ENCODE data around the gene NCOR1. TPM values are rescaled to one million over a fixed set of nuclear protein-coding genes. Genes with fewer than 3 reads are reported as not detected.
A peak's percentile ranks its signal among the peaks of the same experiment; 100 is the strongest.

The NCOR1 gene
- polyA plus RNA-seq, 1 experiment: 127 TPM

GRCh38 chr17:16091773-16092172, 123.6 kb downstream of the NCOR1 start:
- POLR2A ChIA-PET: no interaction called here
- Histone ChIP-seq H3K4me3 (ENCODE audit: low read depth, low read length) (no peak overlapping the region), H3K9me3 (ENCODE audit: control insufficient read depth, insufficient read depth, low read length) (no peaks in the 10 kb centered on the region; the same call in 1 of the 2 replicates), H3K27ac (ENCODE audit: low read depth, low read length) (no peak overlapping the region), H3K27me3 (ENCODE audit: control insufficient read depth, insufficient read depth, low read length) (no peaks in the 10 kb centered on the region)
- DNase-seq (ENCODE audit: low read depth, low spot score): no peak
- TF ChIP-seq CTCF (IDR thresholded peaks at IDR 0.05; ENCODE audit: low read depth, low read length): no peak
- CTCF ChIA-PET: no interaction called here

- no peak overlapping the region for H3K27ac ChIP-seq (ENCODE audit: low read depth, low read length)
- H3K9me3 ChIP-seq (ENCODE audit: control insufficient read depth, insufficient read depth, low read length): no peaks in the 10 kb centered on the region
- no peak for DNase-seq (ENCODE audit: low read depth, low spot score)
- POLR2A ChIA-PET: no interaction called here
- CTCF ChIA-PET: no interaction called here
- no peak for TF ChIP-seq CTCF (IDR thresholded peaks at IDR 0.05; ENCODE audit: low read depth, low read length)
- H3K27me3 ChIP-seq (ENCODE audit: control insufficient read depth, insufficient read depth, low read length): no peaks in the 10 kb centered on the region
- H3K4me3 ChIP-seq (ENCODE audit: low read depth, low read length): no peak overlapping the region
These were observed 128.4 kb downstream of the NCOR1 start for GRCh38 chr17:16086957-16087356.

- peak; percentile 55 for DNase-seq (ENCODE audit: low read depth, low spot score)
- H3K27me3 ChIP-seq (ENCODE audit: control insufficient read depth, insufficient read depth, low read length): no peaks in the 10 kb centered on the region
- no peaks in the 10 kb centered on the region for H3K9me3 ChIP-seq (ENCODE audit: control insufficient read depth, insufficient read depth, low read length)
- H3K4me3 ChIP-seq (ENCODE audit: low read depth, low read length): no peak overlapping the region
- TF ChIP-seq CTCF (IDR thresholded peaks at IDR 0.05; ENCODE audit: low read depth, low read length): no peak
- CTCF ChIA-PET: no interaction called here
- peak overlapping the region; percentile 49 for H3K27ac ChIP-seq (ENCODE audit: low read depth, low read length)
- POLR2A ChIA-PET: no interaction called here
These were observed 130.2 kb downstream of the NCOR1 start for GRCh38 chr17:16085066-16085699.

GRCh38 chr17:16083223-16083622, 132.1 kb downstream of the NCOR1 start:
- Histone ChIP-seq H3K27ac (ENCODE audit: low read depth, low read length) (no peak overlapping the region), H3K27me3 (ENCODE audit: control insufficient read depth, insufficient read depth, low read length) (no peaks in the 10 kb centered on the region), H3K4me3 (ENCODE audit: low read depth, low read length) (no peak overlapping the region), H3K9me3 (ENCODE audit: control insufficient read depth, insufficient read depth, low read length) (no peaks in the 10 kb centered on the region)
- no peak for TF ChIP-seq CTCF (IDR thresholded peaks at IDR 0.05; ENCODE audit: low read depth, low read length)
- no peak for DNase-seq (ENCODE audit: low read depth, low spot score)
- POLR2A ChIA-PET: no interaction called here
- CTCF ChIA-PET: interaction anchor here (0.7 kb wide), 1 partner anchor 271 kb away, joined by 3 read pairs; no protein-coding TSS in a partner anchor

- ChIA-PET POLR2A (no interaction called here), CTCF (no interaction called here)
- TF ChIP-seq CTCF (IDR thresholded peaks at IDR 0.05; ENCODE audit: low read depth, low read length): no peak
- Histone ChIP-seq H3K4me3 (ENCODE audit: low read depth, low read length) (no peak overlapping the region), H3K27ac (ENCODE audit: low read depth, low read length) (no peak overlapping the region), H3K9me3 (ENCODE audit: control insufficient read depth, insufficient read depth, low read length) (no peaks in the 10 kb centered on the region), H3K27me3 (ENCODE audit: control insufficient read depth, insufficient read depth, low read length) (no peaks in the 10 kb centered on the region)
- no peak for DNase-seq (ENCODE audit: low read depth, low spot score)
These were observed 133.7 kb downstream of the NCOR1 start for GRCh38 chr17:16081507-16082087.
